ENCODE measurements around the gene ENAH. TPM values are rescaled to one million over a fixed set of nuclear protein-coding genes. Genes with fewer than 3 reads are reported as not detected.

The ENAH gene
- total RNA-seq, 1 donor from 2014 or later, result 137 TPM

- Mint-ChIP-seq H3K27me3 (ENCODE audit: low read depth) (no peaks in the 10 kb centered on the region), H3K27ac (peak overlapping the region; percentile 11), H3K4me3 (no peak overlapping the region), H3K36me3 (peaks cover 13% of the 10 kb centered on the region), H3K4me1 (peaks cover 14% of the 10 kb centered on the region), H3K9me3 (peaks cover 12% of the 10 kb centered on the region)
- no peak for TF ChIP-seq CTCF (IDR thresholded peaks at IDR 0.05; ENCODE audit: unreplicated experiment)
- no peak for DNase-seq (ENCODE audit: low spot score in 2 of 2, unreplicated experiment in 2 of 2)
These were observed 56.9 kb downstream of the ENAH start for GRCh38 chr1:225595974-225596551.

- Mint-ChIP-seq H3K9me3 (peaks cover 8% of the 10 kb centered on the region), H3K27me3 (ENCODE audit: low read depth) (no peaks in the 10 kb centered on the region), H3K4me3 (no peak overlapping the region), H3K4me1 (peaks cover 16% of the 10 kb centered on the region), H3K27ac (no peak overlapping the region), H3K36me3 (peaks cover 10% of the 10 kb centered on the region)
- TF ChIP-seq CTCF (IDR thresholded peaks at IDR 0.05; ENCODE audit: unreplicated experiment), result no peak
- no peak for DNase-seq (ENCODE audit: low spot score in 2 of 2, unreplicated experiment in 2 of 2)
These were observed 57.5 kb downstream of the ENAH start for GRCh38 chr1:225595452-225595851.

- Mint-ChIP-seq H3K27ac (no peak overlapping the region), H3K27me3 (ENCODE audit: low read depth) (no peaks in the 10 kb centered on the region), H3K4me3 (no peak overlapping the region), H3K36me3 (no peaks in the 10 kb centered on the region), H3K9me3 (no peaks in the 10 kb centered on the region), H3K4me1 (peaks cover 18% of the 10 kb centered on the region)
- no peak for DNase-seq (ENCODE audit: low spot score in 2 of 2, unreplicated experiment in 2 of 2)
- TF ChIP-seq CTCF (IDR thresholded peaks at IDR 0.05; ENCODE audit: unreplicated experiment), result no peak
These were observed 59.5 kb downstream of the ENAH start for GRCh38 chr1:225593414-225593813.

- H3K9me3 Mint-ChIP-seq, result peaks cover 5% of the 10 kb centered on the region
- no peak for TF ChIP-seq CTCF (IDR thresholded peaks at IDR 0.05; ENCODE audit: unreplicated experiment)
- no peak overlapping the region for H3K27ac Mint-ChIP-seq
- H3K27me3 Mint-ChIP-seq (ENCODE audit: low read depth), result no peaks in the 10 kb centered on the region
- no peak overlapping the region for H3K4me3 Mint-ChIP-seq
- DNase-seq (ENCODE audit: low spot score in 2 of 2, unreplicated experiment in 2 of 2), result no peak
- peaks cover 18% of the 10 kb centered on the region for H3K4me1 Mint-ChIP-seq
- H3K36me3 Mint-ChIP-seq, result peaks cover 7% of the 10 kb centered on the region
These were observed 60.4 kb downstream of the ENAH start for GRCh38 chr1:225592362-225593025.

GRCh38 chr1:225587310-225587709, 65.6 kb downstream of the ENAH start:
- Mint-ChIP-seq H3K4me3 (no peak overlapping the region), H3K4me1 (peaks cover 10% of the 10 kb centered on the region), H3K27ac (no peak overlapping the region), H3K36me3 (peaks cover 18% of the 10 kb centered on the region), H3K9me3 (peaks cover 15% of the 10 kb centered on the region), H3K27me3 (ENCODE audit: low read depth) (no peaks in the 10 kb centered on the region)
- DNase-seq (ENCODE audit: low spot score in 2 of 2, unreplicated experiment in 2 of 2), result no peak
- no peak for TF ChIP-seq CTCF (IDR thresholded peaks at IDR 0.05; ENCODE audit: unreplicated experiment)
